Tongue (tissue), 2 donors: ENCODE data around the gene GSK3A. TPM values are rescaled to one million over a fixed set of nuclear protein-coding genes. Genes with fewer than 3 reads are reported as not detected.
"Not testable (repeated sequence)": the region's sequence is repeated elsewhere in the genome, so short reads cannot be mapped to it uniquely, and the experiment has no call there.

Experiments used
- DNase-seq: peaks from one replicate; pipeline ENCODE4 v3.0.0-alpha.2; 2015
- total RNA-seq: library from RNA; depleted of rRNA; stranded (reverse); fragments of >200 nt; gene quantifications from one replicate; pipeline ENCODE4 v1.2.3, GENCODE V29; 2014

GSK3A gene
- total RNA-seq, 1 donor from 2014 or later, result 23.6 TPM

- peak; percentile 100 for DNase-seq
These were observed 25.8 kb upstream of the GSK3A start for GRCh38 chr19:42268142-42268703.

GRCh38 chr19:42267644-42268141 lies 25.3 kb upstream of the GSK3A start:
- DNase-seq, result no peak

GRCh38 chr19:42266928-42267603 lies 24.7 kb upstream of the GSK3A start:
- not testable (repeated sequence) for DNase-seq

GRCh38 chr19:42266105-42266504 lies 23.7 kb upstream of the GSK3A start:
- not testable (repeated sequence) for DNase-seq

- DNase-seq, result no peak
These were observed 19.4 kb upstream of the GSK3A start for GRCh38 chr19:42261763-42262162.

GRCh38 chr19:42257842-42258241 lies 15.4 kb upstream of the GSK3A start:
- DNase-seq, result not testable (repeated sequence)

- DNase-seq, result peak; percentile 82
These were observed 13.7 kb upstream of the GSK3A start for GRCh38 chr19:42255766-42256745.

GRCh38 chr19:42254850-42255765 lies 12.7 kb upstream of the GSK3A start, which contains the start of gene ERF:
Gene ERF, minus strand, starts transcription at chr19:42255128. Its CDS starts 129 bp downstream, at chr19:42254999.
- peak; percentile 97 for DNase-seq

- peak; percentile 91 for DNase-seq
These were observed 11.9 kb upstream of the GSK3A start for GRCh38 chr19:42254089-42254849.

- peak; percentile 88 for DNase-seq
These were observed 11.1 kb upstream of the GSK3A start for GRCh38 chr19:42253245-42254088.

- DNase-seq, result peak; percentile 83
These were observed 10.2 kb upstream of the GSK3A start for GRCh38 chr19:42252365-42253244.

GRCh38 chr19:42251572-42252358 lies 9.4 kb upstream of the GSK3A start:
- peak; percentile 14 for DNase-seq

GRCh38 chr19:42250666-42251531 lies 8.5 kb upstream of the GSK3A start:
- DNase-seq, result peak; percentile 74

GRCh38 chr19:42250183-42250665 lies 7.8 kb upstream of the GSK3A start:
- peak; percentile 62 for DNase-seq

GRCh38 chr19:42249769-42250168 lies 7.4 kb upstream of the GSK3A start:
- DNase-seq, result no peak

- DNase-seq, result no peak
These were observed 6.8 kb upstream of the GSK3A start for GRCh38 chr19:42249149-42249750.
